Stimulated activated CD4-positive, alpha-beta T cell treated with anti-CD3 and anti-CD28 coated beads, Interleukin-15, amount 100 ng/mL, for 24 hours (primary cell): ENCODE results near the gene FLYWCH2.
A peak's percentile ranks its signal among the peaks of the same experiment; 100 is the strongest.
"Not testable (repeated sequence)": the region's sequence is repeated elsewhere in the genome, so short reads cannot be mapped to it uniquely, and the experiment has no call there.

ENCODE experiments used
- DNase-seq: peaks from one replicate; pipeline ENCODE4 v3.0.0-alpha.2; 2020

The FLYWCH2 gene

GRCh38 chr16:2915196-2915929 is 32.3 kb downstream of the FLYWCH2 start:
- no peak for DNase-seq

- peak; percentile 62 for DNase-seq
Observed at GRCh38 chr16:2919511-2920255, 36.7 kb downstream of the FLYWCH2 start.

- no peak for DNase-seq
Observed at GRCh38 chr16:2923481-2923880, 40.5 kb downstream of the FLYWCH2 start.

GRCh38 chr16:2924901-2925755 is 42.1 kb downstream of the FLYWCH2 start:
- DNase-seq: no peak

- DNase-seq: no peak
Observed at GRCh38 chr16:2925951-2926649, 43.1 kb downstream of the FLYWCH2 start.

GRCh38 chr16:2926650-2926999 is 43.6 kb downstream of the FLYWCH2 start:
- DNase-seq: no peak

- peak; percentile 92 for DNase-seq
Observed at GRCh38 chr16:2927010-2927646, 44.1 kb downstream of the FLYWCH2 start.

- DNase-seq: not testable (repeated sequence)
Observed at GRCh38 chr16:2928151-2928550, 45.1 kb downstream of the FLYWCH2 start.

- no peak for DNase-seq
Observed at GRCh38 chr16:2928796-2929195, 45.8 kb downstream of the FLYWCH2 start.

- DNase-seq: no peak
Observed at GRCh38 chr16:2929693-2930092, 46.7 kb downstream of the FLYWCH2 start.

GRCh38 chr16:2930236-2930635 is 47.2 kb downstream of the FLYWCH2 start:
- DNase-seq: no peak

- not testable (repeated sequence) for DNase-seq
Observed at GRCh38 chr16:2931231-2931914, 48.4 kb downstream of the FLYWCH2 start.

GRCh38 chr16:2933136-2933535 is 50.1 kb downstream of the FLYWCH2 start:
- DNase-seq: no peak

- DNase-seq: no peak
Observed at GRCh38 chr16:2933701-2934100, 50.7 kb downstream of the FLYWCH2 start.

- no peak for DNase-seq
Observed at GRCh38 chr16:2934450-2934849, 51.4 kb downstream of the FLYWCH2 start.

- no peak for DNase-seq
Observed at GRCh38 chr16:2936436-2937011, 53.5 kb downstream of the FLYWCH2 start.

GRCh38 chr16:2937170-2937569 is 54.2 kb downstream of the FLYWCH2 start:
- no peak for DNase-seq

- DNase-seq: no peak
Observed at GRCh38 chr16:2938206-2938605, 55.2 kb downstream of the FLYWCH2 start.

- DNase-seq: no peak
Observed at GRCh38 chr16:2939968-2940367, 57.0 kb downstream of the FLYWCH2 start.

GRCh38 chr16:2942045-2942444 is 59.0 kb downstream of the FLYWCH2 start:
- DNase-seq: no peak

- not testable (repeated sequence) for DNase-seq
Observed at GRCh38 chr16:2943716-2944115, 60.7 kb downstream of the FLYWCH2 start.
